Head of caudate nucleus (tissue), 42 donors: ENCODE data around the gene ADGRE2.
A peak's percentile ranks its signal among the peaks of the same experiment; 100 is the strongest.

Experiments used
- DNase-seq, 42 donors: peaks; one replicate each; pipeline versions ENCODE4 v3.0.0 to v3.0.0-alpha.2; 2020 to 2021; ENCODE audit warnings: mixed read lengths in 7 of 42
- intact Hi-C: fragments of 100-400 bp; cut with DNase I; formaldehyde crosslinking; loops from one replicate; pipeline ENCODE4 v1.15.0; 2022

Gene ADGRE2

GRCh38 chr19:14694641-14695266 lies 83.6 kb downstream of the ADGRE2 start:
- no peak for DNase-seq
- intact Hi-C loops, result loop anchor here (5.0 kb wide), 1 partner anchor 122 kb away; the partner anchor contains the start of gene NDUFB7

- intact Hi-C loops, result loop anchor here (5.0 kb wide), 1 partner anchor 118 kb away; the partner anchor contains the start of gene NDUFB7
Measured at GRCh38 chr19:14689598-14690503, 88.5 kb downstream of the ADGRE2 start, which contains the start of gene ZNF333. TSS of gene ZNF333 (plus strand) at chr19:14690048. CDS start at chr19:14693492, 3,444 bp downstream.

GRCh38 chr19:14686411-14686810 lies 91.9 kb downstream of the ADGRE2 start:
- DNase-seq, result no peak
- intact Hi-C loops, result no loop called here

More at GRCh38 chr19:14689598-14690503, 88.5 kb downstream of the ADGRE2 start, which contains the start of gene ZNF333:
- DNase-seq, result peak; percentile 95 to 99 (median 98)

- intact Hi-C loops, result no loop called here
- DNase-seq, result no peak
Measured at GRCh38 chr19:14683439-14683838, 94.9 kb downstream of the ADGRE2 start.
